PC-9 (cell line): Measurements from ENCODE around the gene DBH. TPM values are rescaled to one million over a fixed set of nuclear protein-coding genes. Genes with fewer than 3 reads are reported as not detected.

Source experiments
- Bru-seq: library from RNA; stranded (reverse); fragments of 400-500 nt; gene quantifications from one replicate; lab custom pipeline; 2021; lab: Mats Ljungman, UMichigan
- BruChase-seq, 2 experiments: library from RNA; stranded (reverse); fragments of 400-500 nt; gene quantifications; one replicate each; lab custom pipeline; 2021; lab: Mats Ljungman, UMichigan
- BruUV-seq: library from RNA; stranded (reverse); fragments of 400-500 nt; replicated peaks from 2 replicates; lab custom pipeline; 2021; lab: Mats Ljungman, UMichigan
- CTCF ChIA-PET: fragments of 300-600 bp; sonication (Branson Sonifier 250); formaldehyde crosslinking; loops from one replicate; lab custom pipeline; 2022; ENCODE audit warnings: antibody characterized with exemption; lab: Charles Lee
- POLR2A ChIA-PET: fragments of 300-600 bp; sonication (Branson Sonifier 250); formaldehyde crosslinking; loops from one replicate; lab custom pipeline; 2022; ENCODE audit warnings: antibody characterized with exemption; ENCODE audit not compliant: unreplicated experiment; lab: Charles Lee
- DNase-seq, 2 experiments: peaks; one replicate each; pipeline versions ENCODE4 v3.0.0 to v3.0.0-alpha.2; 2015 to 2022; ENCODE audit warnings: mixed read lengths in 1 of 2
- H2AFZ ChIP-seq: fragments of 200-600 bp; sonication (generic); 2 replicates; pipeline ENCODE4 v1.8.1; 2017; ENCODE audit warnings: antibody characterized with exemption
- H3F3A ChIP-seq: fragments of 200-600 bp; sonication (generic); 2 replicates; pipeline ENCODE4 v1.8.1; 2017; ENCODE audit warnings: antibody characterized with exemption, mild to moderate bottlenecking, low read depth; ENCODE audit not compliant: insufficient read depth
- H3K27ac ChIP-seq: fragments of 200-600 bp; sonication (generic); 2 replicates; pipeline ENCODE4 v1.6.1; 2016; ENCODE audit warnings: mixed run types
- H3K27me3 ChIP-seq: fragments of 200-600 bp; sonication (generic); 2 replicates; pipeline ENCODE4 v1.6.1; 2016; ENCODE audit warnings: low read depth, mixed run types; ENCODE audit not compliant: insufficient read depth
- H3K36me3 ChIP-seq: fragments of 200-600 bp; sonication (generic); 2 replicates; pipeline ENCODE4 v1.6.1; 2016; ENCODE audit warnings: low read depth, mixed run types
- H3K4me1 ChIP-seq: fragments of 200-600 bp; sonication (generic); replicated peaks from 2 replicates; pipeline ENCODE4 v1.6.1; 2016; ENCODE audit warnings: mixed run types; ENCODE audit not compliant: insufficient read depth
- H3K4me2 ChIP-seq: fragments of 200-600 bp; sonication (generic); 2 replicates; pipeline ENCODE4 v1.6.1; 2017; ENCODE audit warnings: mixed run types
- H3K4me3 ChIP-seq: fragments of 200-600 bp; sonication (generic); 2 replicates; pipeline ENCODE4 v1.6.1; 2016; ENCODE audit warnings: mixed run types
- H3K79me2 ChIP-seq: fragments of 200-600 bp; sonication (generic); 2 replicates; pipeline ENCODE4 v1.6.1; 2017; ENCODE audit warnings: low read depth, mixed run types
- H3K9me2 ChIP-seq: fragments of 200-600 bp; sonication (generic); 2 replicates; pipeline ENCODE4 v1.8.1; 2017; ENCODE audit warnings: mild to moderate bottlenecking; ENCODE audit not compliant: insufficient read depth
- H3K9me3 ChIP-seq: fragments of 200-600 bp; sonication (generic); 2 replicates; pipeline ENCODE4 v1.8.1; 2016; ENCODE audit warnings: low read depth; ENCODE audit not compliant: insufficient read depth
- H4K20me1 ChIP-seq: fragments of 200-600 bp; sonication (generic); 2 replicates; pipeline ENCODE4 v1.8.1; 2017; ENCODE audit not compliant: insufficient read depth
- EZH2 ChIP-seq: fragments of 200-600 bp; sonication (generic); IDR thresholded peaks from 2 replicates; pipeline ENCODE4 v1.8.0; 2017; ENCODE audit warnings: antibody characterized with exemption, low read depth
- intact Hi-C: fragments of 100-400 bp; cut with micrococcal nuclease; formaldehyde crosslinking; loops from one replicate; pipeline ENCODE4 v1.10.0; 2022; ENCODE audit not compliant: unreplicated experiment
- long read RNA-seq: library from polyadenylated mRNA; stranded (forward); transcript quantifications from one replicate; pipeline ENCODE4 v2.0.0, GENCODE V29; 2022
- total RNA-seq: library from RNA; stranded (reverse); gene quantifications from 2 replicates; pipeline ENCODE4 v1.2.3, GENCODE V29; 2021
- TF ChIP-seq, protein P1 (sequence below): fragments of 200-600 bp; sonication (generic); conservative IDR thresholded peaks from 2 replicates; pipeline ENCODE4 v1.6.1; 2017; ENCODE audit warnings: mixed run types, antibody characterized with exemption, mild to moderate bottlenecking, moderate library complexity

DBH gene
- not detected in 2 replicates for total RNA-seq
- not detected for Bru-seq, nascent RNA
- not detected for BruChase-seq, experiment 1, labeled RNA remaining after a 2-hour chase
- not detected for BruChase-seq, experiment 2, labeled RNA remaining after a 6-hour chase
- long read RNA-seq, result 0 reads

DNA sequence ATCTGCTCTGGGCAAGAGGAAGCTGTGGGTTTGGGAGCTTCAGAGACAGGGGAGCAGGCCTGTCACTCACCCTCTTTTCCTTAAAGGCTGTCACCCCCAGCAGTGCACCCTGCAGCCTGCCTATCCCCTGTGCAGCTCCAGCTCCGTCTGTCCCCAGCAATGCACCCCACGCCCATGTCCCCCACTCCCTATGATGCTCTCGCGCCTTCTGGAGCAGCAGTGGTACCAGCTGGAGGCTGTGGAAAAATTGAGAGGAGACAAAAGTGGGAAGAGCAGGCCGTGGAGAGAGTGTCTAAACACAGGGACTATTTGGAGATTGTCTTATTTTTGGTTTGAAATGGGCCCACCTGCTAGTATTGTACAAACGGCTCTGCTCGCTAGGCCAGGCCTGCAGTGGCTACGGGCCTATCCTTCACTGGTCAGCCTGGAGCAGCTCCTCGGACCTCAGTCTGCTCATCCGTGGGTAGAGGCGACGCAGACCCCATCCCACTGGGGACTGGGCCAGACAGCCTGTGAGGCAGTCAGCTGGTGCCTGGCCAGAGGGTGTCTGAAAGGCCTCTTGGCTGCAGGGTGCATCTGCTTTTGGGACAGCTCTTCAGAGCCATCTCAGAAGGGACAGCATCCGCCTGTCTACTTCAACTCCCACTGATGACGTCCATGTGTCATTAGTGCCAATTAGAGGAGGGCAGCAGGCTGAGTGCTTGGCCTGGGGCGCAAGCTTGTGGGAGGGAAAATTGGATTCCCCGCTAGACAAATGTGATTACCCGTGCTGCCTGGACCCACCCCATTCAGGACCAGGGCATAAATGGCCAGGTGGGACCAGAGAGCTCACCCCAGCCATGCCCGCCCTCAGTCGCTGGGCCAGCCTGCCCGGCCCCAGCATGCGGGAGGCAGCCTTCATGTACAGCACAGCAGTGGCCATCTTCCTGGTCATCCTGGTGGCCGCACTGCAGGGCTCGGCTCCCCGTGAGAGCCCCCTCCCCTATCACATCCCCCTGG is at the start of gene DBH:
Gene DBH, plus strand, starts transcription at position 831 of the 999 bp plus-strand sequence. Its CDS starts 9 bp downstream, at position 840.
- ChIA-PET CTCF (no interaction called here), POLR2A (interaction anchor here (0.5 kb wide), 1 partner anchor 110 kb away, joined by 13 read pairs; no protein-coding TSS in a partner anchor)
- no peaks in the 10 kb centered on the region; the same call in 1 of the 2 replicates for H4K20me1 ChIP-seq
- no peak within 1 kb of the TSS for H2AFZ ChIP-seq
- DNase-seq, result no peak
- no peak within 1 kb of the TSS for H3K4me2 ChIP-seq
- H3K4me3 ChIP-seq, result no peak within 1 kb of the TSS
- no peak within 1 kb of the TSS for H3K27ac ChIP-seq
- H3F3A ChIP-seq, result no peaks in the 10 kb centered on the region
- BruUV-seq, result no TSS peak
- H3K4me1 ChIP-seq, result no peaks in the 10 kb centered on the region
- H3K36me3 ChIP-seq, result no peaks in the 10 kb centered on the region
- H3K79me2 ChIP-seq, result no peaks in the 10 kb centered on the region
- no peak for TF ChIP-seq EZH2
- TF ChIP-seq, protein P1, sequence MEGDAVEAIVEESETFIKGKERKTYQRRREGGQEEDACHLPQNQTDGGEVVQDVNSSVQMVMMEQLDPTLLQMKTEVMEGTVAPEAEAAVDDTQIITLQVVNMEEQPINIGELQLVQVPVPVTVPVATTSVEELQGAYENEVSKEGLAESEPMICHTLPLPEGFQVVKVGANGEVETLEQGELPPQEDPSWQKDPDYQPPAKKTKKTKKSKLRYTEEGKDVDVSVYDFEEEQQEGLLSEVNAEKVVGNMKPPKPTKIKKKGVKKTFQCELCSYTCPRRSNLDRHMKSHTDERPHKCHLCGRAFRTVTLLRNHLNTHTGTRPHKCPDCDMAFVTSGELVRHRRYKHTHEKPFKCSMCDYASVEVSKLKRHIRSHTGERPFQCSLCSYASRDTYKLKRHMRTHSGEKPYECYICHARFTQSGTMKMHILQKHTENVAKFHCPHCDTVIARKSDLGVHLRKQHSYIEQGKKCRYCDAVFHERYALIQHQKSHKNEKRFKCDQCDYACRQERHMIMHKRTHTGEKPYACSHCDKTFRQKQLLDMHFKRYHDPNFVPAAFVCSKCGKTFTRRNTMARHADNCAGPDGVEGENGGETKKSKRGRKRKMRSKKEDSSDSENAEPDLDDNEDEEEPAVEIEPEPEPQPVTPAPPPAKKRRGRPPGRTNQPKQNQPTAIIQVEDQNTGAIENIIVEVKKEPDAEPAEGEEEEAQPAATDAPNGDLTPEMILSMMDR, result no peak
- H3K27me3 ChIP-seq, result peaks cover 98% of the 10 kb centered on the region
- no peaks in the 10 kb centered on the region for H3K9me2 ChIP-seq
- H3K9me3 ChIP-seq, result no peaks in the 10 kb centered on the region
- intact Hi-C loops, result no loop called here

DNA sequence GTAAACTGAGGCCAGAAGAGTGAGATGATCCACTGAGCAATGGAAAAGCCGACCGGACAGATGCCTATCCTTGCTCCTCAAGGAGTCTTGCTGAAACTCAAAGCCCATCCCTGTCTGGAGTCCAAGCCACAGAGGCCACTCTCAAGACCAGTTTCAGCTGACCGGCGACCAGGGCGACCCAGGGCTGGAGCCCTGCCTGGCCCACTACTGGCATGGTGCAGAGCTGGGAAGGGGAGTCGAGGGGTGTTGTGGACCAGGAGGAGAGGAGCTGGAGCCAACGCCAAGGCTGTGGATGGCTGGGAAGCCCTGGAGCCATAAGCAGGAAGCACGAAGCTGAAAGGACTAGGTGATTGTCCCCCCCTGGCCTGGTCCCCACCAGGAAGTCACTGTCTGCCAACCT is 49.1 kb upstream of the DBH start:
- no TSS peak for BruUV-seq
- Histone ChIP-seq H3K4me1 (no peaks in the 10 kb centered on the region), H3K27ac (no peak overlapping the region), H4K20me1 (no peaks in the 10 kb centered on the region), H3K79me2 (no peaks in the 10 kb centered on the region), H2AFZ (no peak overlapping the region), H3K36me3 (no peaks in the 10 kb centered on the region), H3K9me2 (no peaks in the 10 kb centered on the region), H3K4me2 (no peak overlapping the region), H3K4me3 (no peak overlapping the region), H3K27me3 (peaks cover 65% of the 10 kb centered on the region), H3K9me3 (no peaks in the 10 kb centered on the region), H3F3A (no peaks in the 10 kb centered on the region)
- no peak for DNase-seq
- TF ChIP-seq, protein P1, result no peak
- TF ChIP-seq EZH2, result no peak
- ChIA-PET CTCF (no interaction called here), POLR2A (no interaction called here)
- intact Hi-C loops, result no loop called here

DNA sequence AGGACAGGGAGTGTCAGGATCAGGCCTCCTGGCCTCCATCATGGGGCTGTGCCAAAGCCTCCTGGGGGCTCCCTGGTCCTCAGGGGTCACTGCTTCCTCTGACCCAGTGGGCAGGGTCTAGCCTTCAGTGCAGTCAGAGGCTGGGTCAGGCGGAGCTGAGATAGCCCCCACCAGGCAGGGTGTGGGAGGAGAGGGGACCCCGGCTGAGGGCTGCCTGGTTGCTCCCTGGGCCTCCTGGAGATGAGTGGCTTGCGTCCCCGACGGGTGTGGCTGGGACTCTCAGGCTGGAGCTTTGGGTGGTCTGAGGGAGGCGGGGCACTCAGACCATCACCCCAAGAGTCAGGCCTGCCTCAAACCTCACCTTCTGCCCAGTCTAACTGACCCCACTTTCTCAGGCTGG is 48.7 kb upstream of the DBH start:
- intact Hi-C loops, result no loop called here
- TF ChIP-seq EZH2, result no peak
- TF ChIP-seq, protein P1, result no peak
- Histone ChIP-seq H3K79me2 (no peaks in the 10 kb centered on the region), H3K27ac (no peak overlapping the region), H4K20me1 (no peaks in the 10 kb centered on the region), H3K9me2 (no peaks in the 10 kb centered on the region), H3K4me2 (no peak overlapping the region), H3K9me3 (no peaks in the 10 kb centered on the region), H3F3A (no peaks in the 10 kb centered on the region), H3K27me3 (peaks cover 65% of the 10 kb centered on the region), H3K4me3 (no peak overlapping the region), H3K4me1 (no peaks in the 10 kb centered on the region), H3K36me3 (no peaks in the 10 kb centered on the region), H2AFZ (no peak overlapping the region)
- ChIA-PET POLR2A (no interaction called here), CTCF (no interaction called here)
- BruUV-seq, result no TSS peak
- no peak for DNase-seq
